Ishikawa (cell line): ENCODE results near the gene MYBPC2.

Experiments used
- CEBPB ChIP-seq: IDR thresholded peaks from 2 replicates; pipeline ENCODE4 v1.6.1; 2012
- CREB1 ChIP-seq: IDR thresholded peaks from 2 replicates; pipeline ENCODE4 v1.6.1; 2012; ENCODE audit warnings: low read depth
- EGR1 ChIP-seq: IDR thresholded peaks from 2 replicates; pipeline ENCODE4 v1.6.1; 2012
- EP300 ChIP-seq: IDR thresholded peaks from 2 replicates; pipeline ENCODE4 v1.6.1; 2012; ENCODE audit warnings: borderline replicate concordance
- FOXM1 ChIP-seq: IDR thresholded peaks from 2 replicates; pipeline ENCODE4 v1.6.1; 2012; ENCODE audit warnings: low read depth, borderline replicate concordance
- MAX ChIP-seq: IDR thresholded peaks from 2 replicates; pipeline ENCODE4 v1.6.1; 2012
- NFIC ChIP-seq: IDR thresholded peaks from 2 replicates; pipeline ENCODE4 v1.6.1; 2012
- RAD21 ChIP-seq: IDR thresholded peaks from 2 replicates; pipeline ENCODE4 v1.6.1; 2012; ENCODE audit warnings: low read depth
- REST ChIP-seq: IDR thresholded peaks from 2 replicates; pipeline ENCODE4 v1.6.1; 2012; ENCODE audit warnings: low read depth, mild to moderate bottlenecking
- TAF1 ChIP-seq: IDR thresholded peaks from 2 replicates; pipeline ENCODE4 v1.6.1; 2012; ENCODE audit warnings: low read depth, mild to moderate bottlenecking
- TCF12 ChIP-seq: IDR thresholded peaks from 2 replicates; pipeline ENCODE4 v1.6.1; 2012; ENCODE audit warnings: low read depth
- TEAD4 ChIP-seq: IDR thresholded peaks from 2 replicates; pipeline ENCODE4 v1.6.1; 2012
- USF1 ChIP-seq: IDR thresholded peaks from 2 replicates; pipeline ENCODE4 v1.6.1; 2012
- YY1 ChIP-seq: IDR thresholded peaks from 2 replicates; pipeline ENCODE4 v1.6.1; 2012; ENCODE audit warnings: low read depth
- ZBTB7A ChIP-seq: IDR thresholded peaks from 2 replicates; pipeline ENCODE4 v1.6.1; 2012; ENCODE audit warnings: low read depth

Gene MYBPC2

GRCh38 chr19:50500753-50501151 is 68.1 kb downstream of the MYBPC2 start:
- no peak for TF ChIP-seq EGR1
- no peak for TF ChIP-seq USF1
- TF ChIP-seq YY1: no peak
- no peak for TF ChIP-seq EP300
- no peak for TF ChIP-seq FOXM1
- TF ChIP-seq MAX: no peak
- no peak for TF ChIP-seq CREB1
- no peak for TF ChIP-seq ZBTB7A
- no peak for TF ChIP-seq NFIC
- TF ChIP-seq CEBPB: no peak
- TF ChIP-seq REST: no peak
- no peak for TF ChIP-seq TCF12
- TF ChIP-seq TAF1: no peak
- no peak for TF ChIP-seq RAD21
- no peak for TF ChIP-seq TEAD4

GRCh38 chr19:50501186-50501567 is 68.5 kb downstream of the MYBPC2 start:
- TF ChIP-seq EP300 (no peak), CEBPB (no peak), NFIC (no peak), TCF12 (no peak), FOXM1 (no peak), TAF1 (no peak), EGR1 (no peak), YY1 (no peak), TEAD4 (no peak), RAD21 (no peak), REST (no peak), CREB1 (no peak), ZBTB7A (no peak), MAX (no peak), USF1 (no peak)

GRCh38 chr19:50501568-50502475 is 69.1 kb downstream of the MYBPC2 start:
- TF ChIP-seq TCF12 (no peak), TEAD4 (no peak), YY1 (no peak), REST (no peak), EGR1 (no peak)

GRCh38 chr19:50505856-50506611 is 73.3 kb downstream of the MYBPC2 start:
- TF ChIP-seq CEBPB (no peak), EGR1 (no peak), EP300 (no peak), TAF1 (no peak), TEAD4 (no peak)
